Hippocampal formation (tissue), 2 donors: Measurements from ENCODE around the gene PLEKHB2.
"Not testable (repeated sequence)": the region's sequence is repeated elsewhere in the genome, so short reads cannot be mapped to it uniquely, and the experiment has no call there.

ENCODE experiments used
- DNase-seq, 2 donors: peaks; one replicate each; lab custom pipeline; 2025; lab: John Stamatoyannopoulos, UW

The PLEKHB2 gene

DNA sequence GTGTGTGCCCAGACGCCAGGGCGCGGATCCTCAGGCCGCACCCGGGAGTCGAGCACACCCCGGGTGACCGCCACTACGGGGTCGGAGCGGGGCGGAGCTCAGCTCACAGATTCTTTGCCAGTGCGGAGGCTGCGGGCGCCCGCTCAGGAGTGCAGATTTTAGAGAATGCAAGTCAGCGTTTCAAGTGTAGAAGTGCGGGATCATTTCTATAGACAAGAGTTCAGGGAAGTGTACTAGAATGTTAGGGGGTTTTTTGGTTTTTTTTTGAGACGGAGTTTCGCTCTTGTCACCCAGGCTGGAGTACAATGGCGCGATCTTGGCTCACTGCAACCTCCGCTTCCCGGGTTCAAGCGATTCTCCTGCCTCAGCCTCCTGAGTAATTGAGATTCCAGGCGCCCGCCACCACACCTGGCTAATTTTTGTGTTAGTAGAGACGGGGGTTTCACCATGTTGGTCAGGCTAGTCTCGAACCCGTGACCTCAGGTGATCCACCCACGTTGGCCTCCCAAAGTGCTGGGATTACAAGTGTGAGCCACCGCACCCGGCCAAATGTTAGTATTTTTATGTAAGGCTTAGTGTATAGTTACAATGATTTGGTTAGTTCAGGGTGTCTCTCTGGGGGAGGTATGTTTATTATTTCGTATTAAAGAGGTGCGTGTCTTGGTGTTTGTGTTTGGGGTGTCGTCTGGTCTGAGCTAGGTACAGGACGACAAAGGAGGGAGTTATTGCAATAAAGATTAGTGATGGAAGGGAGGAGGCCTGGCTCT lies 11.3 kb upstream of the PLEKHB2 start:
- DNase-seq: peak in 1 of 2 donors; percentile 85

DNA sequence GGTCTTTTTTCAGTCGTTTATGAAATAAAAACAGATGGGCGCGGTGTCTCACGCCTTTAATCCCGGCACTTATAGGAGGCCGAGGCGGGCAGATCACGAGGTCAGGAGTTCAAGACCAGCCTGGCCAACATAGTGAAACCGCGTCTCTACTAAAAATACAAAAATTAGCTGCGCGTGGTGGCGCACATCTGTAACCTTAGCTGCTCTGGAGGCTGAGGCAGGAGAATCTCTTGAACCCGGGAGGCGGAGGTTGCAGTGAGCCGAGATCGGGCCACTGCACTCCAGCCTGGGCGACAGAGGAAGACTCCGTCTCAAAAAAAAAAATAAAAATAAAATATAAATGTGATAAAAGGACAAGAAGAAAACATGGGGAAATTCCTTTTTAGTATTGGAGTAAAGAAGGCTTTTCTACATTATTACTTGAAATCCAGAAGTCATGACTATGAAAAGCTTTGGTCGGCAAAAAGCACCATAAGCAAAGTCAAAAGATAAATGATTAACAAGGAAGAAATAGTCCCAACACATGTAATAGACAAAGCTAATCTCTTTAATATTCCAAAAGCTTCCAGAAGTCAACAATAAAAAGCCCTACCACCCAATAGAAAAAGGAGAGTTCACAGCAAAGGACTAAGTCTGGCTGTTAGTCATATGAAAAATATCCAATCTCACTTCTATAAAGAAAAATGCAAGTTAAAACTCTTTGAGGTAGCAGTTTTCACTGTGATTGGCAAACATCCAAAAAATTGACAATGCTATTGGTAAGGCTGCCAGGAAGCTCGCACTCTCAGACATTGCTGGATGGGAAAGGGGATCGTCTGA lies 10.5 kb upstream of the PLEKHB2 start:
- no peak for DNase-seq

DNA sequence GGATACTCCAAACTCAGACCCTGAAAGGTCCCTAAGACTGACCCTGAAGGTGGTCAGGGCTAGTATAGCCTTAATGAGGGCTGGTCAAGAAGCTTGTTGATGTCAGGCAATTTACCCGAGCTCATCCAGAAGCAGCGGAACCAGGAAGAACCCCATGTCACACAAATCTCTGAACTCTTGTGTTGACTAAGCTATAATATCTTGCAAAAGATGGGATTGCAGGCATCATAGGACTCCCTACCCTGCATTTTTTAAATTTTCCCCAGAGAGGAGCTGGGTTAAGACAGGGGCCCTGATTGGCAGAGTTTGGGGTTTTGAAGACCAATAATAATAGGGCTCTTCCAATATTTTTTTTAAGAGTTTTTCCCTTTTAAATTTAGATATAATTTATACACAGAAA lies 2.0 kb upstream of the PLEKHB2 start:
- no peak for DNase-seq

DNA sequence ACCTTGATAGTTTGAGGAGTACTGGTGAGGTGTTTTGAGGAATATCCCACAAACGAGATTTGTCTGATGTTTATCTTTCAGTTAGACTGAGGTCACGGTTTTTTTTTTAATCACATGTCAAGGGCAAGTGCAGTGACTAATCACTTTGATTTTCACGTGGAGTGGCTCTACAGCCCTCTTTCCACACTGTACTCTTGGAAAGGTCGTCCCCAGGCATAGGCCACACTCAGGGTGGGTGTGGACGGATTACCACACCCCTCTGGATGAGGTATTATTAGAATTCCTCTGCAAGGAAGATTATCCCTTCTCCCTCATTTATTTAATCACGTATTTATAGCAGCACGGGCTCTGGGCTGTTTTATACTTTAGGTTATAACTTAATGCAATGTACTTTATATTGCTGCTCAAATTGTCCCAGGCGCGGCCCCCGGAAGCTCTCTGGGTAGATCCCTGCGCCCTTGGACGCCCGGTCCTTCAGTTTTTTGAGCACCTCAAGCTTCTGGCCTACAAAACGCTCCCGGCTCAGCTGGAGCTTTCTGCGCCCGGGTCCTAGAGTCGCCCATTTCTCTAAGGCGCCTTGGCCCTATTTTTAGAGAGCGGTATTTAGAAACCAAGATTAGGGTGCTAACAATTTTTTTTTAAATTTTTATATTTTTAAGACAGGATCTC lies 515 bp upstream of the PLEKHB2 start:
- DNase-seq: peak in 1 of 2 donors; percentile 93

DNA sequence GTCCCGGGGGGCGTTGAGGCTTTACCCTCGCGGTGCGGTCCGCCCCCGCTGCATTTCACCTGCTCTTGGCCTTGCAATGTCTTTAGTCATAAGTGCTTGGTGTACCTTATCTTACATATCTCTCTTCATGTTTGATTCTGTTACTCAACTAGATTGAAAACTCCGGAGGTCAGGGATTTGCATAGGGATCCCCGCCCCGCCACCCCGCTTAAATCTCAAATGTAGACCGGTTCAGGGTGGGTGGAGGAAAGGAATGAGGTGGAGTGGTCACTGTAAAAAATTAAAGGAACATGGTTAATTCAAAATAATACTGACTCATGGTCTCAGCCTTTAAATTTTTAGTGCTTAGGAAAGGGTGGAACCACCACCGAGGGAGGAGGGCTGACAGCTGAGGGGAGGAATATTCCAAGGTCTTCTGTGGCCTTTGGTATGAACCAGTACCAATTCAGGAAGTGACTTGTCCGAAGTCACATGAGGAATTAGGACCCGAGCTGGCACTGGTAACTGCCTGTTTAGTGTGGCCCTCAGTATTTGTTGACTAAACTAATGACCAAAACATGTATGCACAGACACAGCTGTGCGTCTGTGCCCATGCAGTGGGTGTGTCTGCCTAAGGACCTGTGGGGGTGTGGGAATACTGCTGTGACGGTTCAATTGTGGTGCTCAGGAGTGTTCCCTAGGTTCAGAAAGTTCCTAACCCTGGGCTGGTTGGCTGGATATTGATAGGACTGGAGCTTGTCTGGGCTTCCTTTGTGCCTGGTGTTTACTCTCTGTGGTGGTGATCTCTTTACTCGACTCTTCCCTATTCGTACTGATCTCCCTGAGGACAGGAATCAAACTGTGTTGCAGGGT lies 1.0 kb downstream of the PLEKHB2 start:
- DNase-seq: no peak

DNA sequence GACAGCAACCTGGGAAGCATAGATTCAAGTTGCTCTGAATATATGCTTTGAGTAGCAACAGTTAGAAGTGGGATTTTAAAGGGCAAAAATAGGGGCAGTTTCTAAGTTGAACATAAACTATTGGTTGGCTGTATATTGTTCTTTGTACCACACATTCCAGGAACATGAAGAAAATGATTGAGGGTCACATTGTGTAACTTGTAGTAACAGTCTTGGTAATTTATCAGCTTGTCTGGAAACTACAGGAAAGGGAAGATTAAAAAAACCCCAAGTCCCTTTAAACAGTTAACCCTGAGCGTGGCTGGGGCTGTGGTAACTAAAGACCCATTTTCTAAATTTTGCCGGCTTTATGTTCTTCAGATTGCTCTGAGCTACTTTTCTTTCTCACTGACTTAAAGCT lies 7.4 kb downstream of the PLEKHB2 start:
- DNase-seq: no peak

DNA sequence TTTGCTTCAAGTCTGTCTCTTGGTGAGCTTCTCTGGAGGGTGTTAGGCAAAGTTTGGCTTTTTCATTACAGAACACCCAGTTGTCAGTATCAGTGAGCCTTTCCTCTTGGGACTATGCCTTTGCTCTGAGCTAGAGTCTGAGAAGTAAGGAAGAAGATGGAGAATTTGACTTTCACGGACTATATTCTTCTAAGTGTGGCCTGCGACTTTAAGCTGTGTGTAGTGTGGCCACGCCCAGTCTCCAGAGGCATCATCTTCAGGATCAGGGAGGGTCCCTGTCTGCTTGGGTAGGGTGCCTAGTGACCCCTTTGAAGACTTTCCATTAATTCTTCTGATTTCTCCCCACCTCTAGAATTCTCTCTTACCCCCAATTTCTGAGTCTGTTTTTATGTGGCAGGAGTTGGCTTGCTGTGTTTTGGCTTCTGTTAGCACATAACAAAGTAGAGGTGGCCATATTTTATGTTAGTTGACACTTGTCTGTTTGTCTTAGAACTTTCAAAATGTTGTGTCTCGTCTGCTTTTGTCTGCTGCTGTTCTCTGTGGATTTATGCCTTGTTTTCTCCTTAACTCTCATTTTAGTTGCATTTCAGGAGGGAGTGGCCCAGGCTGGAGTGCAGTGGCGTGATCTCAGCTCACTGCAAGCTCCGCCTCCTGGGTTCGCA lies 8.6 kb downstream of the PLEKHB2 start:
- no peak for DNase-seq

DNA sequence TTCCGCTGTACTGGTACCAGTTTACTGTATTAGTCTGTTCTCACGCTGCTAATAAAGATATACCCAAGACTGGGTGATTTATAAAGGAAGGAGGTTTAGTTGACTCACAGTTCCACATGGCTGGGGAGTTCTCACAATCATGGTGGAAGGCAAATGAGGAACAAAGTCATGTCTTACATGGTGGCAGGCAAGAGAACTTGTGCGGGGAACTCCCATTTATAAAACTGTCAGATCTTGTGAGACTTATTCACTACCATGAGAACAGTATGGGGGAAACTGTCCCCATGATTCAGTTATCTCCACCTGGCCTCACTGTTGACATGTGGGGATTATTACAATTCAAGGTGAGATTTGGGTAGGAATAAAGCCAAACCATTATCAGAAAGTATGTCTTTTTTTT lies 9.8 kb downstream of the PLEKHB2 start:
- DNase-seq: not testable (repeated sequence)

DNA sequence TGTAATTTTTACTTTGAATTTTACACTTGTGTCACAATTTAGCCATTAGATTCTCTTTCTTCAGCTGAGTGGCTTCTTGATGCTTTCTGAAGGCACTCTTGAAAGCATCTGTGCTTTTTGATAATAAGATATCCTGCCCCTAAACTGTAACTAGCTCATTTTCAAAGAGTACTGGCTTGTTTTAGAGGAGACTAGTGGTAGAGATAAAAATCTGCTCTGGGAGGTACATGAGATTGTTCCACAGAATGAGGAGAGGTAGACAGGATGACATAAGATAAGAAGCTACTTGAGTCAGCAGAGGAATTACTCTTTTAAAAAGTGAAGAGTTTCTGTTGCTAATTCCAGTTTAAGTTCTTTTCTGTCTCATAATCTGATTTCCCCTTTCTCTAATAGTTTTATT lies 10.6 kb downstream of the PLEKHB2 start:
- DNase-seq: no peak

DNA sequence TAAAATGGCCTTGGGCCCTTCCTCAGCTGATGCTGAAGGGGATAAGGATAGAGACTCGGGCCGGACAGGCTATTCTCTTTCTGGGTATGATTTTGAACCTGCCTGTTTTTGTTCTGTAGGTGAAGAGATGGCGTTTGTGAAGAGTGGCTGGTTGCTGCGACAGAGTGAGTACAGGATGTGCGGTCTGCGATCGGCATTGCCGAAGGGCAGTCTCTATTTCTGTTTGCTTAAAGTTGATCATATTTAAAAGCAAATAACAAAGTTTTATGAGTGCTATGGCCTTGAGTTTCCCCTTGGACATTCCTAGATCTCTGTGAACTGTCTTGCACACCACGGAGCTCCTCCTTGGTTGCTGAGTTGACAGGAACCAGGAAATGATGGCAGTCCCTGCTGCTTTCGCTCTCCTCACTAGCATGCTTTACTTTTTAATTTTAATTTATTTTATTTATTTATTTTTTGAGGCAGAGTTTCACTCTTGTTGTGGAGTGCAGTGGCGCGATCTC lies 15.7 kb downstream of the PLEKHB2 start:
- no peak for DNase-seq

DNA sequence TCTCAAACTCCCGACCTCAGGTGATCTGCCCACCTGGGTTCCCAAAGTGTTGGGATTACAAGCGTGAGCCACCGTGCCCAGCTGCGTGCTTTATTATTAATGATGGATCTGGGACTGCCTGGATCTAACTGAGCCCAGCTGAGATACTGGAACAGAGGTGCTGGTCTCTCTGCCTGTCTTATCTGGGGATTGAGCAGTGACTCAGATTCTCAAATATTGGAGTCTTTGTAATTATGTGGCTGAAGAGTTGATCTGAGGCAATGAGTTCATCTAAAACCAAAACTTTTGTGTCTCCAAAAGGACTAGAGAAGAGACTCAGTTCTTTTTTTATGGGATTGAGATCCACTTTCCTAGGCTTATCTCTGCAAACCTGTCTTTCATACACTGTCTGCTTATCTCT lies 16.3 kb downstream of the PLEKHB2 start:
- DNase-seq: no peak

DNA sequence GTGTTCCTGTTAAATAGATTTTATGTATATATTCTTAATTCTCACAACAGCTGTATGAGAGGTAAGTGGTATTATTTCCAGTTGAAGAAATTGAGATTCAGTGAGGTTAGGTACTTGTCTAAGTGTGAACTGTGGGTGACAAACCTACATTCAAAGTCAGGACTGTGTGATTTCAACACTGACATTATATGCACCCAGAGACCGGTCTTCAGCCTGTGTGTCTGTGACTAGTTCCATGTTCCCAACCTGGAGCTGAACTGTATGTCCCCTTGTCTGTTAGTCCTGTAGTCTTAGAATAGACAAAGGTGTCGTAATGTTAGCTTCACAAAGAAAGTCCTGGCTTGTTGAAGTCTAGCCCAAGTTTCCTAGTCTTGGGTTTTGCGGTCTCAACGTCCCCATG lies 17.4 kb downstream of the PLEKHB2 start:
- DNase-seq: no peak

DNA sequence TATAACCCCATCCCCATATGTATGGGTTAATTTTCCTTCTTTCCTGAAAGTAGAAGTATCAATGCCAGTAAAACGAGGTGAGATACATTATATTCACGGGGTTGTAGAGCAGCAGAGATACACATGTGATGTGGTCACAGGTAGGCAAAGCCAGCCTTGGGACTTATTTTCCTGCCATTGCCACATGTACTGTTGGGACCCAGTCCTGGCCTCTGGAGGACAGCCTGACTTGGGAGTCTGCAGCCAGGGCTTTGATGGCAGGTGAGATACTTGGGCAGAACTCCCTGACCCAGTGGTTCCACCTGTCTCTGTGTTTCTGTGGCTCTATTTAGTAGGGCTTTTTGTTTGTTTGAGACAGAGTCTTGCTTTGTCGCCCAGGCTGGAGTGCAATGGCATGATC lies 18.1 kb downstream of the PLEKHB2 start:
- DNase-seq: no peak

DNA sequence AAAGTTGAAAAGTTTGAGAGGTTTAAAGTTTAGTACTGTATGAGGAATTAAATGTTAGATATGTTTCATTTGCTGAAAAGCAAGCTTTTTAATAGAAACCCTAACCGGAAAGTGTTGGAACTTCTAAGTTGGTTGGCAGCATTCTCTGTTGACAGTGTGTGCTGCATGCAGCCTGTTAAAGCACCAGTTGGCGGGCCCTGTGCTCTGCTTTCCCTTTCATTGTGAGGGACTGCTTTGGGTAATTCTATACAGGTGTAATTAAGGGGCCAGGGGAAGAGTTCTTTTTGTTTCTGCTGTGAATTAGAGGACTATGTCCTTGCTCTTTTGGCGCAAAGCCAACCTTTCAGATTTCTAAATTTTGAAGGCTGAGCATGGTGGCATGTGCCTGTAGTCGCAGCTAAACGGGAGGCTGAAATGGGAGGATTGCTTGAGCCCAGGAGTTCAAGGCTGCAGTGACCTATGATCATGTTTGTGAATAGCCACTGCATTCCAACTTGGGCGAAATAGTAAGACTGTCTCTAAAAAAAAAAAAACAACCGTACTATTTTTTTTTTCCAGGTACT lies 20.1 kb downstream of the PLEKHB2 start:
- peak in 1 of 2 donors; percentile 33 for DNase-seq

DNA sequence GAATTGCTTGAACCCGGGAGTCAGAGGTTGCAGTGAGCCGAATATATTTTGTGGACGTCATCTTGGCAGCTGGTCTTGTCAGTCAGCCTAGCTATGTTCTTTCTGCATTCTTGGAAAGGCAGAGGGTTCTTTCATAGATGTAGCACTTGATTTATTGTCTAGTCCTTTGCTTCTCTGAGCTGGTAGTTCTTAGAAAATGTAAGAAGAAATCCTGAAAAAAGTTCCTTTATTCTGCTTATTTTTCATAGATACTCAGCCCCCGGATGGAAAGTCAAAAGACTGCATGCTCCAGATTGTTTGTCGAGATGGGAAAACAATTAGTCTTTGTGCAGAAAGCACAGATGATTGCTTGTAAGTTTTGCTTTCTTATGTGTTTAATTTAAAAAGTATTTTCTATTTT lies 21.3 kb downstream of the PLEKHB2 start:
- peak in 1 of 2 donors; percentile 38 for DNase-seq

DNA sequence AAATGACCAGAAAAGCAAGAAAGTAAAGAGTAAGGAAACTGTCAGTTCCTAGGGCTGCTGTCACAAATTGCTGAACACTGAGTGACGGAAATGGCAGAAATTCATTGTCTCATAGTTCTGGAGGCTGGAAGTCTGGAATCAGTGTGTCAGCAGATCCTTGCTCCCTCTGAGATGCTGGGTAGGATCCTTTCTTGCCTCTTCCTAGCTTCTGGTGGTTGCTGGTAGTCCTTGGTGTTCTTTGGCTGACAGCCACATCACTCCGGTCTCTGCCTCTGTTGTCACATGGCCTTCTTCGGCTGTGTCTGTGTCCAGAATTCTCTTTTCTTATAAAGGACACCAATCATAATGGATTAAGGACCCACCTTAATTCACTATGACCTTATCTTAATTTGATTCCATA lies 21.9 kb downstream of the PLEKHB2 start:
- DNase-seq: no peak

DNA sequence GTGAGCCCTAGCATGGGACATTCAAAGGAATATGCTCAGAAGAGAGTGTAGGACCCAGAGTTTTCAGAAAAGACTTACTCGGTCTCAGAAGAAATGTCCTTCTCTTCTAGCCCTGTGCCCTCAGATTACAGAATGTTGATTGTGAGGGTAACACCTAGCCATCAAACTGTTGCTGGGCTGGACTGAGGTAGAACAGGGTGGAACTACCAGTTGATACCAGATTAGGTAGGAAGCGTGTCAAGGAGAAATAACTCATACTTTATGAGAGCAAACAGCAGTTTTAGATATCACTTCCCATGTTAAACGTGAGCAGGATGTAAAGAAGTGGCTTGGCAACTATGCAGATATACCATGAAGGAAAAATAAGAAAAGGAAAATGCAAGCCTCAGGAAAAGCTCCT lies 22.8 kb downstream of the PLEKHB2 start:
- DNase-seq: no peak

DNA sequence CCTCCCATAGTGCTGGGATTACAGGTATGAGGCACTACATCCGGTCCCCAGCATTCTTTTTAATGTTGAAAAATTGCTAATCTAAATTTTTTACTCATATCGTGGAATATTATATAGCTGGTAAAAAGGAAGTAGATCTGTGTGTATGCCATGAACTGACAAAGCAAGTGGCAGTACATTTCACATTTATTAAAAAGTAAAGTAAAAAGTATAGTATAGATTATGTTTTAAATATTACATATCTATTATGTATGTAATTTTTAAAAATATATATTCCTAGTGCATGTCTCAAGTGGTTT lies 25.1 kb downstream of the PLEKHB2 start:
- no peak for DNase-seq

DNA sequence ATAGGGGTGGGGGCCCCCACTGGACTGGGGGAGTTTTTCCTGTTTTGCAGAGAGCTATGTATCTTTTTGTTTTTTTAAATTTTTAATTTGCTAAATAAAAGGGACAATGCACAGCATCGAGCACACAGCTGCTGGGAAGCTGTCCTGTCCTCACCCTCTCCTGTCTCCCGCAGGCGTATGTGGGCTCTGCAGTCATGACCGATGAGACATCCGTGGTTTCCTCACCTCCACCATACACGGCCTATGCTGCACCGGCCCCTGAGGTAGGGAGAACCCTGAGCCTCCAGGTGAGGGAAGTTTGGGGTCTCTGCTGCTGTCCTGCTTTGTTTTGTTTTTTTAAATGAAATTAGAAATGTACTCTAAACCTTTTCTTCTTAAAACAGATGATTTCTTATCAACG lies 27.6 kb downstream of the PLEKHB2 start:
- DNase-seq: no peak

DNA sequence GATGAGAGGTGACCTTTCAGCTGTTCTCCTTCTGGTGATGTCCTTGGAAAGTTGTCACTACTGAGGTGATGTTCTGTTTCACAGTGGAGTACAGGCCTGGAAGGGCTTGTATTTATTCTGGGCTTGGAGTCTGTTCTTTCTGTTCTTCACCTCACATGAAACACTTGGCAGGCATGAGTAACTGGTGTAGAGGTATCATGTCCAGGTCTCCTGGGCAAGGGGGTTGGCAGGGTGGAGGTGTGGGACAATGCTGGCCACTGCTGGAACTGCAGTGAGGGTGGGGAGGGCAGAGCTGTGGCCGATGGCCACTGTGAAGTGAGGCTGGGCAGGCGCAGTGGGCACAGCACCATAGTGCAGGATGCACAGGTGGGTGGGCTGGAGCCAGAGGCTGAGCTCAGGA lies 35.4 kb downstream of the PLEKHB2 start:
- DNase-seq: no peak

DNA sequence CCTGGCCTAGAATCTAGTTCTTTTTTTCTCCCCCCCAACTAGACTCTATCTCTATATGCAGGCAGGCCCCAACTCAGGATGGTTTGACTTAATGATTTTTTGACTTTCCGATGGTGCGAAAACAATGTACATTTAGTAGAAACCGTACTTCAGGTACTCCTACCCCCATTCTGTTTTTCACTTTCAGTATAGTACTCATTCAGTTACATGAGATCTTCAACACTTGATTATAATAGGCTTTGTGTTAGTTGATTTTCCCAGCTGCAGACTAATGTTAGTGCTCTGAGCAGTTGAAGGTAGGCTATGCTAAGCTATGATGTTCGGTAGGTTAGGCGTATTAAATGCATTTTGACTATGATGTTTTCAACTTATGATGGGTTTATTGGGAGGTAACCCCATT lies 37.7 kb downstream of the PLEKHB2 start:
- DNase-seq: no peak
